Measurements from ENCODE around the gene ARID5B. TPM values are rescaled to one million over a fixed set of nuclear protein-coding genes. Genes with fewer than 3 reads are reported as not detected.
A peak's percentile ranks its signal among the peaks of the same experiment; 100 is the strongest.

The ARID5B gene
- total RNA-seq, 1 experiment from 2014 or later = 168 TPM

DNA sequence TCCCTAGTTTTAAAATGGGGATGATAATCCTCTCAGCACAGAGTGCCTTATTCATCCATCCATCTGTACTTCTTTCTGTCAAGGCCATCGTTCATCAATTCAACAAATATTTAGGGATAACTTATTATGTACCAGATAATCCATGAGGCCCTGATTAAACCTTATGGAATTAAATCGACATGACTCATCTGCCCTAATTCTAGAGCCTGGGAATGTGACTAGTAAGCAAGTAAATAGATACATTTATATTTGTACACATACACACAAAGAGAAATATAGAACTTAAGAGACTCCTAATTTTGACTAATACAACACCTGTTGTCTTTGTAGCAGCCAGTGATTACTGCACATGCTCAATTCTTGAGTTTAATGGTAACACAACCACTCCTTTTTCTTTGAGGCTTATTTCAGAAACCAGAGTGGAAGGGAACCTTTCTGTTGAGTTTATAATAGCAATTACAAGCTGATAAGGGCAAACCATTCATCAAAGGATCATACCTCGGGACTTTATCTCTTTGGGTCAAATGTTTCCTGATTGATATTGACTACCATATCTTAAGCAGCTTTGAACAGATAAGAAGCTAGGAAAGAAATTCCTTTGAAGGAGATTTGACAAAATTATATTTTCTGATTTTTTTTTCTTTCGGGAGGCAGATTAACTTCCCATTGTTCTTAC lies 122.7 kb downstream of the ARID5B start:
- H3K9me3 Mint-ChIP-seq (ENCODE audit: unreplicated experiment) = no peaks in the 10 kb centered on the region
- Histone ChIP-seq H3K36me3 (ENCODE audit: control insufficient read depth, insufficient read depth, low read length) (peaks cover 8% of the 10 kb centered on the region), H3K27me3 (replicated peaks; ENCODE audit: control insufficient read depth, insufficient read depth, low read length) (no peaks in the 10 kb centered on the region), H3K4me1 (peaks cover 91% of the 10 kb centered on the region), H3K9me3 (no peaks in the 10 kb centered on the region), H3K4me3 (ENCODE audit: low read depth, low read length) (no peak overlapping the region)
- intact Hi-C loops (cut with micrococcal nuclease; ENCODE audit: unreplicated experiment) = loop anchor here (1.0 to 5.0 kb wide), 7 partner anchors 14 to 187 kb away; no protein-coding TSS in a partner anchor
- H3K27me3 Mint-ChIP-seq (ENCODE audit: insufficient read depth, unreplicated experiment) = no peaks in the 10 kb centered on the region
- peak overlapping the region; percentile 42 for H3K4me3 Mint-ChIP-seq (ENCODE audit: unreplicated experiment)
- TF ChIP-seq, protein P1, sequence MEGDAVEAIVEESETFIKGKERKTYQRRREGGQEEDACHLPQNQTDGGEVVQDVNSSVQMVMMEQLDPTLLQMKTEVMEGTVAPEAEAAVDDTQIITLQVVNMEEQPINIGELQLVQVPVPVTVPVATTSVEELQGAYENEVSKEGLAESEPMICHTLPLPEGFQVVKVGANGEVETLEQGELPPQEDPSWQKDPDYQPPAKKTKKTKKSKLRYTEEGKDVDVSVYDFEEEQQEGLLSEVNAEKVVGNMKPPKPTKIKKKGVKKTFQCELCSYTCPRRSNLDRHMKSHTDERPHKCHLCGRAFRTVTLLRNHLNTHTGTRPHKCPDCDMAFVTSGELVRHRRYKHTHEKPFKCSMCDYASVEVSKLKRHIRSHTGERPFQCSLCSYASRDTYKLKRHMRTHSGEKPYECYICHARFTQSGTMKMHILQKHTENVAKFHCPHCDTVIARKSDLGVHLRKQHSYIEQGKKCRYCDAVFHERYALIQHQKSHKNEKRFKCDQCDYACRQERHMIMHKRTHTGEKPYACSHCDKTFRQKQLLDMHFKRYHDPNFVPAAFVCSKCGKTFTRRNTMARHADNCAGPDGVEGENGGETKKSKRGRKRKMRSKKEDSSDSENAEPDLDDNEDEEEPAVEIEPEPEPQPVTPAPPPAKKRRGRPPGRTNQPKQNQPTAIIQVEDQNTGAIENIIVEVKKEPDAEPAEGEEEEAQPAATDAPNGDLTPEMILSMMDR (IDR thresholded peaks at IDR 0.05; ENCODE audit: insufficient read depth in 1 of 2, low read depth in 1 of 2, low read length in 1 of 2, severe bottlenecking in 1 of 2, unreplicated experiment in 1 of 2) = no peak
- H3K36me3 Mint-ChIP-seq (ENCODE audit: insufficient read depth, unreplicated experiment) = peaks cover 93% of the 10 kb centered on the region
- CTCF ChIA-PET = interaction anchor here (0.6 to 5.2 kb wide), 6 partner anchors 14 to 127 kb away, joined by 3 to 33 read pairs (median 5); no protein-coding TSS in a partner anchor
- peaks cover 89% of the 10 kb centered on the region for H3K4me1 Mint-ChIP-seq (ENCODE audit: low read depth, unreplicated experiment)
- H3K27ac Mint-ChIP-seq (ENCODE audit: unreplicated experiment) = peak overlapping the region; percentile 74
- no TSS peak for BruUV-seq (replicated peaks)
- peak in 1 of 2 experiments; percentile 73 for DNase-seq
- POLR2A ChIA-PET = interaction anchor here (0.9 to 1.9 kb wide), 2 partner anchors 13 to 19 kb away, joined by 3 to 4 read pairs; no protein-coding TSS in a partner anchor

DNA sequence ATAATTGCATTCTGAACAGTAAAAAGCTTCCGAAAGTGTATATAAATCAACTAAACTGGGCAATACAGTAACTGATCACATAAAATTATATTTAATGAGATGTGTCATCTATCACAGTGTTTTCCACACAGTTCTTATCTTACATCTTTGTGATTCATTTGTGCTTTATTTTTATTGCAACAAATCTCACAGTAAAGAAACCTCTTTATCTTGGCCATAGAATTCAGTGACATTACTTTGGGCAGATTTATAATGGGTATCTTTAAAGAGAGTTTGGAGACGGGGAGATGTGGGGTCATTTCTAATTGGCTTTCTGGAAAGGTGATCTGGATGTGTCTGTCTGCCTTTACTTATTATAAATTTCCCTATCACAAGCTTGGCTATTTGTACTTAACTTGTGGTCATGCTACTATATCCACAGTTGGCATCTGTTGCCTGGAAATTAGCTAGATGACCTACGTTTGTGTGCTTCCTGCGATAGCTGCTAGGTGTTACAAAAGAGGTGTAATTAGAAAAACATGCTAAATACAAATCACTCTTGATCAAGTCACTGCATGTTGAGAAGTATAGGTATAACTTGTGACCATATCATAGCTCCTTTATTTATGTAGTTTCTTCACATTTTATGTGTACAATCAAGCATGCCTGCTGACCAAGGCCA lies 123.8 kb downstream of the ARID5B start:
- Mint-ChIP-seq H3K27ac (ENCODE audit: unreplicated experiment) (peak overlapping the region; percentile 55), H3K4me3 (ENCODE audit: unreplicated experiment) (peak overlapping the region; percentile 14), H3K9me3 (ENCODE audit: unreplicated experiment) (no peaks in the 10 kb centered on the region), H3K27me3 (ENCODE audit: insufficient read depth, unreplicated experiment) (no peaks in the 10 kb centered on the region), H3K4me1 (ENCODE audit: low read depth, unreplicated experiment) (peaks cover 89% of the 10 kb centered on the region), H3K36me3 (ENCODE audit: insufficient read depth, unreplicated experiment) (peaks cover 93% of the 10 kb centered on the region)
- DNase-seq = no peak
- CTCF ChIA-PET = interaction anchor here (1.9 to 5.2 kb wide), 2 partner anchors 13 to 129 kb away, joined by 6 to 33 read pairs; no protein-coding TSS in a partner anchor
- BruUV-seq (replicated peaks) = no TSS peak
- intact Hi-C loops (cut with micrococcal nuclease; ENCODE audit: unreplicated experiment) = no loop called here
- POLR2A ChIA-PET = interaction anchor here (0.6 kb wide), 2 partner anchors 17 to 291 kb away, joined by 5 to 7 read pairs; no protein-coding TSS in a partner anchor
- TF ChIP-seq, protein P1 (IDR thresholded peaks at IDR 0.05; ENCODE audit: insufficient read depth in 1 of 2, low read depth in 1 of 2, low read length in 1 of 2, severe bottlenecking in 1 of 2, unreplicated experiment in 1 of 2) = no peak
- Histone ChIP-seq H3K4me3 (ENCODE audit: low read depth, low read length) (no peak overlapping the region), H3K36me3 (ENCODE audit: control insufficient read depth, insufficient read depth, low read length) (peaks cover 8% of the 10 kb centered on the region), H3K4me1 (peaks cover 89% of the 10 kb centered on the region), H3K27me3 (replicated peaks; ENCODE audit: control insufficient read depth, insufficient read depth, low read length) (no peaks in the 10 kb centered on the region), H3K9me3 (no peaks in the 10 kb centered on the region)

Measured in Caco-2 (cell line).